Lower leg skin (tissue), 4 donors: ENCODE data around the gene CCBE1. TPM values are rescaled to one million over a fixed set of nuclear protein-coding genes. Genes with fewer than 3 reads are reported as not detected.
A peak's percentile ranks its signal among the peaks of the same experiment; 100 is the strongest.

ENCODE experiments used
- DNase-seq, 2 donors: peaks; one replicate each; pipeline ENCODE4 v3.0.0-alpha.2; 2019; ENCODE audit warnings: low spot score in 2 of 2
- H3K4me3 ChIP-seq: fragments of 200-600 bp; sonication (generic); 2 replicates; pipeline ENCODE4 v1.5.1; 2017; ENCODE audit warnings: mild to moderate bottlenecking, low read depth; ENCODE audit not compliant: poor library complexity, severe bottlenecking
- CTCF ChIP-seq, 3 donors: fragments of 450-650 bp; IDR thresholded peaks; one replicate each; pipeline ENCODE4 v1.5.1; 2016; ENCODE audit warnings: antibody characterized with exemption in 3 of 3, mild to moderate bottlenecking in 3 of 3, moderate library complexity in 2 of 3
- POLR2A ChIP-seq, 2 donors: fragments of 450-650 bp; IDR thresholded peaks; one replicate each; pipeline ENCODE4 v1.6.1; 2016 to 2017; ENCODE audit warnings: antibody characterized with exemption in 2 of 2, mild to moderate bottlenecking in 1 of 2, moderate library complexity in 1 of 2
- WGBS, 2 donors: methylation state at CpG; one replicate each; pipeline ENCODE4 v1.1.5; 2018; 5-methylcytosine and 5-hydroxymethylcytosine counted together
- intact Hi-C: fragments of 100-400 bp; cut with DNase I; formaldehyde crosslinking; loops from one replicate; pipeline ENCODE4 v1.15.0; 2023; ENCODE audit warnings: low total_unique reads
- total RNA-seq, 4 donors: library from RNA; depleted of rRNA; stranded (reverse); fragments of >200 nt; gene quantifications; one replicate each; pipeline ENCODE4 v1.1.0, GENCODE V29; 2016

Gene CCBE1
- 10 to 100 TPM in 1 of 4 donors, 1 to 10 TPM in 3; 3.0 to 15.5 (median 3.2) TPM for total RNA-seq

- intact Hi-C loops: no loop called here
- DNase-seq: peak; percentile 36 to 92
- WGBS, 2 donors: 0 to 1% methylated on average over 30 to 38 of the region's 46 CpGs
- peak within 1 kb of the TSS; percentile 21 for H3K4me3 ChIP-seq
- TF ChIP-seq POLR2A (IDR thresholded peaks at IDR 0.05) (no peak), CTCF (IDR thresholded peaks at IDR 0.05) (peak in 1 of 3 donors; percentile 38)
These were observed at the start of gene CCBE1 for GRCh38 chr18:59697236-59697932. Gene CCBE1, minus strand, starts transcription at chr18:59697423.

- no peak for DNase-seq
- WGBS, 2 donors: 79 to 84% methylated on average over 4 of the region's 4 CpGs
- intact Hi-C loops: no loop called here
- H3K4me3 ChIP-seq: no peak overlapping the region
- TF ChIP-seq CTCF (IDR thresholded peaks at IDR 0.05): no peak
- no peak for TF ChIP-seq POLR2A (IDR thresholded peaks at IDR 0.05)
These were observed 47.1 kb upstream of the CCBE1 start for GRCh38 chr18:59744271-59744721.

GRCh38 chr18:59743566-59743965 is 46.3 kb upstream of the CCBE1 start:
- TF ChIP-seq CTCF (IDR thresholded peaks at IDR 0.05) (no peak), POLR2A (IDR thresholded peaks at IDR 0.05) (no peak)
- WGBS, 2 donors: 75 to 77% methylated on average over 3 of the region's 3 CpGs
- no peak for DNase-seq
- intact Hi-C loops: no loop called here
- no peak overlapping the region for H3K4me3 ChIP-seq

- no peak overlapping the region for H3K4me3 ChIP-seq
- intact Hi-C loops: no loop called here
- no peak for DNase-seq
- TF ChIP-seq CTCF (IDR thresholded peaks at IDR 0.05) (no peak), POLR2A (IDR thresholded peaks at IDR 0.05) (no peak)
- WGBS, 2 donors: 72 to 75% methylated on average over 8 of the region's 8 CpGs
These were observed 45.3 kb upstream of the CCBE1 start for GRCh38 chr18:59742325-59743111.

- H3K4me3 ChIP-seq: no peak overlapping the region
- DNase-seq: no peak
- no peak for TF ChIP-seq POLR2A (IDR thresholded peaks at IDR 0.05)
- TF ChIP-seq CTCF (IDR thresholded peaks at IDR 0.05): no peak
- intact Hi-C loops: no loop called here
These were observed 42.9 kb upstream of the CCBE1 start for GRCh38 chr18:59740141-59740540.
